ENCODE measurements around the gene TGFBRAP1. TPM values are rescaled to one million over a fixed set of nuclear protein-coding genes. Genes with fewer than 3 reads are reported as not detected.

Gene TGFBRAP1
- total and polyA plus RNA-seq, 3 experiments from 2014 or later: 30.8 to 32.1 (median 30.8) TPM

GRCh38 chr2:105373895-105374401, 44.4 kb upstream of the TGFBRAP1 start:
- no peaks in the 10 kb centered on the region for H3K9me3 Mint-ChIP-seq
- H3K4me1 Mint-ChIP-seq: peaks cover 21 to 33% (median 25%) of the 10 kb centered on the region in 3 donors
- H3K27me3 Mint-ChIP-seq: no peaks in the 10 kb centered on the region
- peak overlapping the region; percentile 16 to 90 (median 79) for H3K4me3 Mint-ChIP-seq
- Histone ChIP-seq H3K36me3 (ENCODE audit: insufficient read depth, low read length) (no peaks in the 10 kb centered on the region), H3K27me3 (ENCODE audit: insufficient read depth, low read length, poor library complexity, severe bottlenecking) (no peaks in the 10 kb centered on the region), H3K4me3 (ENCODE audit: low read length) (no peak overlapping the region), H3K27ac (ENCODE audit: low read depth, low read length) (no peak overlapping the region), H3K9me3 (ENCODE audit: low read length) (no peaks in the 10 kb centered on the region), H3K4me1 (ENCODE audit: insufficient read depth, low read length) (peaks cover 14% of the 10 kb centered on the region)
- peak in 4 of 5 donors; percentile 6 to 68 (median 18) for DNase-seq
- peaks cover 0 to 2% (median 0%) of the 10 kb centered on the region in 3 donors for H3K36me3 Mint-ChIP-seq
- H3K27ac Mint-ChIP-seq: peak overlapping the region; percentile 27 to 93 (median 84)
- POLR2A ChIA-PET: no interaction called here
- CTCF ChIA-PET: interaction anchor here (1.6 kb wide), 1 partner anchor 147 kb away, joined by 4 read pairs; no protein-coding TSS in a partner anchor

- Histone ChIP-seq H3K4me1 (ENCODE audit: insufficient read depth, low read length) (peaks cover 14% of the 10 kb centered on the region), H3K4me3 (ENCODE audit: low read length) (no peak overlapping the region), H3K27ac (ENCODE audit: low read depth, low read length) (no peak overlapping the region), H3K9me3 (ENCODE audit: low read length) (no peaks in the 10 kb centered on the region), H3K36me3 (ENCODE audit: insufficient read depth, low read length) (no peaks in the 10 kb centered on the region), H3K27me3 (ENCODE audit: insufficient read depth, low read length, poor library complexity, severe bottlenecking) (no peaks in the 10 kb centered on the region)
- CTCF ChIA-PET: no interaction called here
- no peak for DNase-seq
- Mint-ChIP-seq H3K27me3 (no peaks in the 10 kb centered on the region), H3K36me3 (peaks cover 0 to 2% (median 0%) of the 10 kb centered on the region in 3 donors), H3K9me3 (no peaks in the 10 kb centered on the region), H3K27ac (peak overlapping the region in 7 of 8 donors; percentile 4 to 93 (median 51)), H3K4me3 (peak overlapping the region in 6 of 7 donors; percentile 16 to 85 (median 77)), H3K4me1 (peaks cover 21 to 33% (median 25%) of the 10 kb centered on the region in 3 donors)
- POLR2A ChIA-PET: no interaction called here
These were observed 43.8 kb upstream of the TGFBRAP1 start for GRCh38 chr2:105373344-105373781.

GRCh38 chr2:105371810-105372209, 42.3 kb upstream of the TGFBRAP1 start:
- no peaks in the 10 kb centered on the region for H3K27me3 Mint-ChIP-seq
- H3K4me1 Mint-ChIP-seq: peaks cover 21 to 33% (median 25%) of the 10 kb centered on the region in 3 donors
- H3K36me3 Mint-ChIP-seq: peaks cover 0 to 2% (median 0%) of the 10 kb centered on the region in 3 donors
- no peaks in the 10 kb centered on the region for H3K9me3 ChIP-seq (ENCODE audit: low read length)
- ChIA-PET CTCF (interaction anchor here (6.8 kb wide), 1 partner anchor 148 kb away, joined by 99 read pairs; no protein-coding TSS in a partner anchor), POLR2A (no interaction called here)
- no peak overlapping the region for H3K4me3 ChIP-seq (ENCODE audit: low read length)
- H3K9me3 Mint-ChIP-seq: no peaks in the 10 kb centered on the region
- peak overlapping the region in 1 of 8 donors; percentile 21 for H3K27ac Mint-ChIP-seq
- DNase-seq: no peak
- peak overlapping the region in 1 of 7 donors; percentile 29 for H3K4me3 Mint-ChIP-seq
- H3K4me1 ChIP-seq (ENCODE audit: insufficient read depth, low read length): peaks cover 14% of the 10 kb centered on the region
- H3K27me3 ChIP-seq (ENCODE audit: insufficient read depth, low read length, poor library complexity, severe bottlenecking): no peaks in the 10 kb centered on the region
- no peak overlapping the region for H3K27ac ChIP-seq (ENCODE audit: low read depth, low read length)
- H3K36me3 ChIP-seq (ENCODE audit: insufficient read depth, low read length): no peaks in the 10 kb centered on the region

GRCh38 chr2:105371156-105371555, 41.6 kb upstream of the TGFBRAP1 start:
- Histone ChIP-seq H3K36me3 (ENCODE audit: insufficient read depth, low read length) (no peaks in the 10 kb centered on the region), H3K4me3 (ENCODE audit: low read length) (no peak overlapping the region), H3K9me3 (ENCODE audit: low read length) (no peaks in the 10 kb centered on the region), H3K27me3 (ENCODE audit: insufficient read depth, low read length, poor library complexity, severe bottlenecking) (no peaks in the 10 kb centered on the region), H3K4me1 (ENCODE audit: insufficient read depth, low read length) (peaks cover 14% of the 10 kb centered on the region), H3K27ac (ENCODE audit: low read depth, low read length) (no peak overlapping the region)
- Mint-ChIP-seq H3K36me3 (peaks cover 0 to 2% (median 0%) of the 10 kb centered on the region in 3 donors), H3K4me1 (peaks cover 21 to 33% (median 25%) of the 10 kb centered on the region in 3 donors), H3K9me3 (no peaks in the 10 kb centered on the region), H3K4me3 (no peak overlapping the region), H3K27ac (no peak overlapping the region), H3K27me3 (no peaks in the 10 kb centered on the region)
- CTCF ChIA-PET: interaction anchor here (6.8 kb wide), 1 partner anchor 149 kb away, joined by 99 read pairs; no protein-coding TSS in a partner anchor
- POLR2A ChIA-PET: no interaction called here
- DNase-seq: no peak

- H3K4me3 Mint-ChIP-seq: peak overlapping the region in 6 of 7 donors; percentile 35 to 73 (median 64)
- Histone ChIP-seq H3K27me3 (ENCODE audit: insufficient read depth, low read length, poor library complexity, severe bottlenecking) (no peaks in the 10 kb centered on the region), H3K9me3 (ENCODE audit: low read length) (no peaks in the 10 kb centered on the region), H3K27ac (ENCODE audit: low read depth, low read length) (no peak overlapping the region), H3K36me3 (ENCODE audit: insufficient read depth, low read length) (no peaks in the 10 kb centered on the region), H3K4me3 (ENCODE audit: low read length) (no peak overlapping the region), H3K4me1 (ENCODE audit: insufficient read depth, low read length) (peaks cover 14% of the 10 kb centered on the region)
- DNase-seq: peak; percentile 71 to 90 (median 75)
- peaks cover 21 to 33% (median 25%) of the 10 kb centered on the region in 3 donors for H3K4me1 Mint-ChIP-seq
- no peaks in the 10 kb centered on the region for H3K9me3 Mint-ChIP-seq
- no peaks in the 10 kb centered on the region for H3K27me3 Mint-ChIP-seq
- POLR2A ChIA-PET: interaction anchor here (0.7 to 0.8 kb wide), 2 partner anchors 53 to 152 kb away, joined by 3 to 4 read pairs; no protein-coding TSS in a partner anchor
- H3K36me3 Mint-ChIP-seq: peaks cover 0 to 2% (median 0%) of the 10 kb centered on the region in 3 donors
- H3K27ac Mint-ChIP-seq: peak overlapping the region in 5 of 8 donors; percentile 14 to 80 (median 64)
- CTCF ChIA-PET: interaction anchor here (0.9 to 6.8 kb wide), 5 partner anchors 10 to 157 kb away, joined by 3 to 99 read pairs (median 3); no protein-coding TSS in a partner anchor
These were observed 40.5 kb upstream of the TGFBRAP1 start for GRCh38 chr2:105369777-105370690.

- Mint-ChIP-seq H3K27me3 (no peaks in the 10 kb centered on the region), H3K36me3 (peaks cover 0 to 2% (median 1%) of the 10 kb centered on the region in 3 donors), H3K4me1 (peaks cover 14 to 21% (median 19%) of the 10 kb centered on the region in 3 donors), H3K4me3 (no peak overlapping the region), H3K9me3 (no peaks in the 10 kb centered on the region), H3K27ac (no peak overlapping the region)
- H3K27me3 ChIP-seq (ENCODE audit: insufficient read depth, low read length, poor library complexity, severe bottlenecking): no peaks in the 10 kb centered on the region
- no peak overlapping the region for H3K4me3 ChIP-seq (ENCODE audit: low read length)
- ChIA-PET POLR2A (interaction anchor here (1.0 kb wide), 1 partner anchor 152 kb away, joined by 3 read pairs; no protein-coding TSS in a partner anchor), CTCF (interaction anchor here (0.9 to 6.8 kb wide), 7 partner anchors 9 to 180 kb away, joined by 3 to 99 read pairs (median 3); no protein-coding TSS in a partner anchor)
- H3K36me3 ChIP-seq (ENCODE audit: insufficient read depth, low read length): no peaks in the 10 kb centered on the region
- no peak for DNase-seq
- no peaks in the 10 kb centered on the region for H3K9me3 ChIP-seq (ENCODE audit: low read length)
- H3K27ac ChIP-seq (ENCODE audit: low read depth, low read length): no peak overlapping the region
- H3K4me1 ChIP-seq (ENCODE audit: insufficient read depth, low read length): peaks cover 15% of the 10 kb centered on the region
These were observed 39.3 kb upstream of the TGFBRAP1 start for GRCh38 chr2:105368759-105369408.

GRCh38 chr2:105365206-105365605, 35.7 kb upstream of the TGFBRAP1 start:
- H3K27me3 ChIP-seq (ENCODE audit: insufficient read depth, low read length, poor library complexity, severe bottlenecking): no peaks in the 10 kb centered on the region
- peak overlapping the region in 1 of 8 donors; percentile 40 for H3K27ac Mint-ChIP-seq
- no peaks in the 10 kb centered on the region for H3K9me3 ChIP-seq (ENCODE audit: low read length)
- H3K27me3 Mint-ChIP-seq: no peaks in the 10 kb centered on the region
- no peak for DNase-seq
- no peak overlapping the region for H3K27ac ChIP-seq (ENCODE audit: low read depth, low read length)
- H3K4me3 Mint-ChIP-seq: no peak overlapping the region
- peaks cover 23% of the 10 kb centered on the region for H3K4me1 ChIP-seq (ENCODE audit: insufficient read depth, low read length)
- H3K36me3 ChIP-seq (ENCODE audit: insufficient read depth, low read length): no peaks in the 10 kb centered on the region
- ChIA-PET CTCF (no interaction called here), POLR2A (no interaction called here)
- no peak overlapping the region for H3K4me3 ChIP-seq (ENCODE audit: low read length)
- peaks cover 0 to 15% (median 6%) of the 10 kb centered on the region in 3 donors for H3K36me3 Mint-ChIP-seq
- peaks cover 21 to 24% (median 21%) of the 10 kb centered on the region in 3 donors for H3K4me1 Mint-ChIP-seq
- no peaks in the 10 kb centered on the region for H3K9me3 Mint-ChIP-seq

Measured in CD8-positive, alpha-beta memory T cell (primary cell).